ENCODE measurements around the gene MUC13.

GRCh38 chr3:124982855-124983254, 48.3 kb upstream of the MUC13 start:
- TF ChIP-seq POLR2AphosphoS5 (IDR thresholded peaks at IDR 0.05; ENCODE audit: borderline replicate concordance, low read depth, low read length) (no peak), EZH2 (IDR thresholded peaks at IDR 0.05) (no peak)

Data from SK-N-MC (cell line).